HFF-Myc (cell line): ENCODE results near the gene NTRK2.

Source experiments
- DNase-seq: peaks from one replicate; pipeline ENCODE4 v3.0.0-alpha.2; 2011; ENCODE audit warnings: low read depth; ENCODE audit errors: extremely low read depth
- H3K4me3 ChIP-seq: replicated peaks from 2 replicates; pipeline ENCODE4 v1.5.1; 2011; ENCODE audit warnings: low read depth, mild to moderate bottlenecking, control low read depth, low read length
- TF ChIP-seq, protein P1 (sequence below): IDR thresholded peaks from 2 replicates; pipeline ENCODE4 v1.5.1; 2012; ENCODE audit warnings: mild to moderate bottlenecking, low read depth, low read length, control low read depth; ENCODE audit errors: missing control alignments

NTRK2 gene

DNA sequence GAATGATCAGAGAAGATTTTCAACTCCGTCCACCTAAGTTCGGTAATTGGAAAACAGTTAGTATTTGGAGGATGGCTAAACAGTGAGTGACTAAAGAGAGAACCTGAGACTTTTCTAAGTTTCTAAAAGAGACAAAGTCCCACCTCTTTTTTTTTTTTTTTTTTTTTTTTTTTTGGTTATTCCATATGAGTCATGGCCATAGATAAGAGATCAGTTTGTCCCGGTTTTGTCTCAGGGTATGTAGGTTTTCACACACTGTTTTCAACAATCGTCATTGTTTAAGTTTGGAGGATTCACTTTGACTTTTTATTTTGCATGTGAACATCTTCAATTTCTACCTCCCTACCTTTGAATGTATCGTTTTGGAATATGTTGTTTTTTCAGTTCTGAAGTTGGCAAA, 85.9 kb downstream of the NTRK2 start:
- no peak overlapping the region for H3K4me3 ChIP-seq
- DNase-seq = no peak
- TF ChIP-seq, protein P1, sequence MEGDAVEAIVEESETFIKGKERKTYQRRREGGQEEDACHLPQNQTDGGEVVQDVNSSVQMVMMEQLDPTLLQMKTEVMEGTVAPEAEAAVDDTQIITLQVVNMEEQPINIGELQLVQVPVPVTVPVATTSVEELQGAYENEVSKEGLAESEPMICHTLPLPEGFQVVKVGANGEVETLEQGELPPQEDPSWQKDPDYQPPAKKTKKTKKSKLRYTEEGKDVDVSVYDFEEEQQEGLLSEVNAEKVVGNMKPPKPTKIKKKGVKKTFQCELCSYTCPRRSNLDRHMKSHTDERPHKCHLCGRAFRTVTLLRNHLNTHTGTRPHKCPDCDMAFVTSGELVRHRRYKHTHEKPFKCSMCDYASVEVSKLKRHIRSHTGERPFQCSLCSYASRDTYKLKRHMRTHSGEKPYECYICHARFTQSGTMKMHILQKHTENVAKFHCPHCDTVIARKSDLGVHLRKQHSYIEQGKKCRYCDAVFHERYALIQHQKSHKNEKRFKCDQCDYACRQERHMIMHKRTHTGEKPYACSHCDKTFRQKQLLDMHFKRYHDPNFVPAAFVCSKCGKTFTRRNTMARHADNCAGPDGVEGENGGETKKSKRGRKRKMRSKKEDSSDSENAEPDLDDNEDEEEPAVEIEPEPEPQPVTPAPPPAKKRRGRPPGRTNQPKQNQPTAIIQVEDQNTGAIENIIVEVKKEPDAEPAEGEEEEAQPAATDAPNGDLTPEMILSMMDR = no peak

GRCh38 chr9:84756171-84756570, 86.6 kb downstream of the NTRK2 start:
- DNase-seq = no peak
- TF ChIP-seq, protein P1 = no peak
- no peak overlapping the region for H3K4me3 ChIP-seq

DNA sequence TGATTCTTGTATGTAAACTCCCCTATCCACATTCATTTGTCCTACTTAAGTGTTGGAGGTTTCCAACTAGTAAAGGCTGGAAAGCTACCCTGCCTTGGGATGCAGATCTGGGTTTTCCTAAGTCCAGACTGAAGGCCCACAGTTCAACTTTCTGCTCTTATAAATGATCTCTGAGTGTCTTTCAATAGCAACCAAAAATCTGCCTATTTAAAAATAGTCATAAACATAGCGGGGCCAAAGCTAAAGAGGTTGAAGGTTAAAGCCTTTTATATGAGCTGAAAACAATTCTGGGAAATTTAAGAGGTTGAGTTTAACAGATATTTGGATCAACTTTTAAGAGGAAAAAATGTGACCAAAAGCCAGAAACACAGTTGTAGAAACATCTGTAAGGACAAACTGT, 87.2 kb downstream of the NTRK2 start:
- H3K4me3 ChIP-seq = no peak overlapping the region
- DNase-seq = no peak
- TF ChIP-seq, protein P1 = no peak

- TF ChIP-seq, protein P1 = no peak
- no peak for DNase-seq
- H3K4me3 ChIP-seq = no peak overlapping the region
Observed at GRCh38 chr9:84758817-84759216, 89.3 kb downstream of the NTRK2 start.

GRCh38 chr9:84759300-84759750, 89.8 kb downstream of the NTRK2 start:
- TF ChIP-seq, protein P1 = no peak
- H3K4me3 ChIP-seq = no peak overlapping the region
- no peak for DNase-seq

GRCh38 chr9:84759804-84760203, 90.3 kb downstream of the NTRK2 start:
- no peak for DNase-seq
- TF ChIP-seq, protein P1 = no peak
- H3K4me3 ChIP-seq = no peak overlapping the region

DNA sequence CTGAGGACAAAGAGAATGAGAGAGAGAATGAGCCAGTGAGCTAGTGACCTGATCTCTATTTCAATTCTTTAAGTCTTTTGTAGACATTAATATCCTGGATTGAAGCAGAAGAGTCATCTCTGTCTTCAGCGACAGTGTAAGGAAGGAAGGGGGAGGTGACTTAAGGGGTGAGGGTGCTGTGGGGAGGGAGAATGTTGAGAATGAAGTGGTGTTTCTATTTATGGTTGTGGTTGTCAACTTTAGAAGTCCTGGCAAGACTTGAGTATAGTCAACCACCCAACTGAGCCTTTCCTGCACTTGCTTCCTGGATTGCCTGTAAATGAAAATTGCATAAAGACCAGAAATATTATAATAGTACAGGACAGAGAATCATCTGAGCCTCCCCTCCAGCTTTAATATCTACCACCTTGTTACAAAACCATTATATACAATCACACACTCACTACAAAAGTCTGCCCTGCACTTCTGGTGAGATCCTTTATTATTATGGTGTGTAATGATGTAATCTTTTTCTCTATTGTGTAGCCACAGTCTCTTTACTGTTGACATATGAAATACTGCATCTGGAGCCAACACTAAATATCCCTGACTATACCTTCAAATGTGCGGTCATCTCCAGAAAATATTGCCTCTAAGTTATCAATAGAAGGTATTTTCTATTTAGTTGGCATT, 91.7 kb downstream of the NTRK2 start:
- no peak overlapping the region for H3K4me3 ChIP-seq
- TF ChIP-seq, protein P1 = no peak
- DNase-seq = no peak
